ENCODE results near the gene MTR. TPM values are rescaled to one million over a fixed set of nuclear protein-coding genes. Genes with fewer than 3 reads are reported as not detected.
A peak's percentile ranks its signal among the peaks of the same experiment; 100 is the strongest.
"Not testable (repeated sequence)": the region's sequence is repeated elsewhere in the genome, so short reads cannot be mapped to it uniquely, and the experiment has no call there.

MTR gene
- total and polyA plus RNA-seq, 11 donors = 11.8 to 84.2 (median 47.4) TPM

DNA sequence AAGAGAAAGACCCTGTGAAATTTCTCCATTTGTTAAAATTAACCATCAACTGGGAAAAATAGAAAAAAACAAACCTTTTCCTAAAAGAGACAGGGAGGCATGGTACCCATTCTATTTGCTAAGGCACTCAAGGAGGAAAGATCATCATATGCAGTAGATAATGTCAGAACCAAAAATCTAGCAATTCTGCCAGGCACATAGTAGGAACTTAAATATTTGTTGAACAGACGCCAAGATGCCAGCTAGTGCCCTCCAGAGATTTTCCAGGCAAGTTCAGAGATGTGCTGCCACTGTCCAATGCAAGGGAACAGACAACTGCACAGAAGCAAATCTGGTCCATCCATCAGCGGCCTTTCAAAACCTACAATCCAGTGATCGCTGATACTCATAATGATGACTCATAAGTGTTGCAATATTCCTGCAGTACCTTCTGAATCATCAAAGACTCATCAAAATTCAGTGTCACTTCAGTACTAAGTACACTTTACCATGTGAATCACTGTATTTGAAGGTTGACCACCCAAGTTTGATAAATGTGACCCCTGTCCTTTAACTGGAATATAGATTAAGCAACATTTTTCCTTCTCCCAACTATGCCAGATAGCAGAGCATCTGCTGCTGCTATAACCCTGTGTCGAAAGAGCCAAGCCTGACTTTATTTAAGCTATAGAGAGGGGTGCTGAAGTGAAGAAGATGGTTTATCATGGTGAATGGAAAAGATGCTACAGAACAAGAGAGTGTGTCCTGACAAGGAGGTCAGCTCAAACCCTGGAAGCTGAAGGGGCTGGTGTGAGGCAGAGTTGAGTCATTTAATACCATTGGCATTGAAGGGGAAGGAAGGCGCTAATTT, 110.0 kb downstream of the MTR start:
- Histone ChIP-seq H3K27ac (no peak overlapping the region), H3K4me3 (no peak overlapping the region), H3K9me3 (peaks cover 0 to 20% (median 0%) of the 10 kb centered on the region in 12 donors), H3K36me3 (peaks cover 0 to 13% (median 2%) of the 10 kb centered on the region in 9 donors), H3K4me1 (peaks cover 0 to 16% (median 2%) of the 10 kb centered on the region in 12 donors), H3K27me3 (no peaks in the 10 kb centered on the region)
- ATAC-seq (peak in 1 of 4 donors; percentile 28), DNase-seq (no peak)
- intact Hi-C loops (cut with DNase I) = no loop called here
- 86 to 89% (median 88%) methylated on average over 5 of the region's 5 CpGs for WGBS, 4 donors
- no peak for TF ChIP-seq POLR2A (IDR thresholded peaks at IDR 0.05)
- TF ChIP-seq, protein P1, sequence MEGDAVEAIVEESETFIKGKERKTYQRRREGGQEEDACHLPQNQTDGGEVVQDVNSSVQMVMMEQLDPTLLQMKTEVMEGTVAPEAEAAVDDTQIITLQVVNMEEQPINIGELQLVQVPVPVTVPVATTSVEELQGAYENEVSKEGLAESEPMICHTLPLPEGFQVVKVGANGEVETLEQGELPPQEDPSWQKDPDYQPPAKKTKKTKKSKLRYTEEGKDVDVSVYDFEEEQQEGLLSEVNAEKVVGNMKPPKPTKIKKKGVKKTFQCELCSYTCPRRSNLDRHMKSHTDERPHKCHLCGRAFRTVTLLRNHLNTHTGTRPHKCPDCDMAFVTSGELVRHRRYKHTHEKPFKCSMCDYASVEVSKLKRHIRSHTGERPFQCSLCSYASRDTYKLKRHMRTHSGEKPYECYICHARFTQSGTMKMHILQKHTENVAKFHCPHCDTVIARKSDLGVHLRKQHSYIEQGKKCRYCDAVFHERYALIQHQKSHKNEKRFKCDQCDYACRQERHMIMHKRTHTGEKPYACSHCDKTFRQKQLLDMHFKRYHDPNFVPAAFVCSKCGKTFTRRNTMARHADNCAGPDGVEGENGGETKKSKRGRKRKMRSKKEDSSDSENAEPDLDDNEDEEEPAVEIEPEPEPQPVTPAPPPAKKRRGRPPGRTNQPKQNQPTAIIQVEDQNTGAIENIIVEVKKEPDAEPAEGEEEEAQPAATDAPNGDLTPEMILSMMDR (IDR thresholded peaks at IDR 0.05) = no peak

DNA sequence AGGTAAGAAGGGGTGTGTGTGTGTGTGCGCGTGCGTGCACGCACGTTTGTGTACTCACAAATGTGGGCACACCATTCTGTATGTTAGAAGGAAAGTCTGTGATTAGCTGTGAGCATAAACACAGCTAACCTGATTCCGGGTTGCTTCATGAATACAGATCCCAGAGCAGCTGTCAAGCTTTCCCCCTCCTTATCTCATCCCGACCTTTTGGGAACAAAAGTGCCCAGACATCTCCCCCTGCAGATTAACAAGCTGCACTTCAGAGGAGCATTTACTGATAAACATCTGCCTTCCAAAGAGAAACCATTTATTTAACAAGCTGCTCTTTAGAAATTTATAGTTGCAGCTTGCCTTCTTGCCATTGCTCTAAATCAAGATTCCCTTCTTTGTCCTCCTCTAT, 112.1 kb downstream of the MTR start:
- Histone ChIP-seq H3K36me3 (peaks cover 0 to 2% (median 0%) of the 10 kb centered on the region in 9 donors), H3K27ac (no peak overlapping the region), H3K27me3 (no peaks in the 10 kb centered on the region), H3K4me1 (peaks cover 0 to 16% (median 2%) of the 10 kb centered on the region in 12 donors), H3K4me3 (no peak overlapping the region), H3K9me3 (peaks cover 0 to 13% (median 0%) of the 10 kb centered on the region in 12 donors)
- no peak for TF ChIP-seq POLR2A (IDR thresholded peaks at IDR 0.05)
- TF ChIP-seq, protein P1 (IDR thresholded peaks at IDR 0.05) = no peak
- DNase-seq (no peak), ATAC-seq (peak in 2 of 4 donors; percentile 17 to 62)
- WGBS, 4 donors = 29 to 51% (median 40%) methylated on average over 7 of the region's 7 CpGs
- intact Hi-C loops (cut with DNase I) = no loop called here

DNA sequence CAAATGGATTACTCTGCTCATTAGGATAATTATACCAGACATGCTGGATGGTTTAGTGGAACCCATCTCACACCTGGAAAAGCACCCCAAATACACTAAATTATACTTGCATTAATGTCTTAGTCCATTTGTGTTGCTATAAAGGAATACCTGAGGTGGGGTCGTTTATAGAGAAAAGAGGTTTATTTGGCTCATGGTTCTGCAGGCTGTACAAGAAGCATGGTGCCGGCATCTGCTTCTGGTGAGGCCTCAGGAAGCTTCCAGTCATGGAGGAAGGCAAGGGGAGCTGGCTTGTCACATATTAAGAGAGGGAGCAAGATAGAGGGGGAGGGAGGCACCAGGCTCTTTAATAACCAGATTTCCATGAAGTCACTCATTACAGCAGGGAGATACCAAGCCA, 113.6 kb downstream of the MTR start:
- intact Hi-C loops (cut with DNase I) = no loop called here
- no peak for ATAC-seq
- Histone ChIP-seq H3K4me1 (peaks cover 0 to 16% (median 2%) of the 10 kb centered on the region in 12 donors), H3K9me3 (peaks cover 0 to 13% (median 0%) of the 10 kb centered on the region in 12 donors), H3K27ac (no peak overlapping the region), H3K36me3 (no peaks in the 10 kb centered on the region), H3K4me3 (no peak overlapping the region), H3K27me3 (no peaks in the 10 kb centered on the region)
- no peak for DNase-seq
- 91 to 98% (median 94%) methylated on average over 2 of the region's 2 CpGs for WGBS, 4 donors
- TF ChIP-seq POLR2A (IDR thresholded peaks at IDR 0.05) = no peak
- TF ChIP-seq, protein P1 (IDR thresholded peaks at IDR 0.05) = no peak

DNA sequence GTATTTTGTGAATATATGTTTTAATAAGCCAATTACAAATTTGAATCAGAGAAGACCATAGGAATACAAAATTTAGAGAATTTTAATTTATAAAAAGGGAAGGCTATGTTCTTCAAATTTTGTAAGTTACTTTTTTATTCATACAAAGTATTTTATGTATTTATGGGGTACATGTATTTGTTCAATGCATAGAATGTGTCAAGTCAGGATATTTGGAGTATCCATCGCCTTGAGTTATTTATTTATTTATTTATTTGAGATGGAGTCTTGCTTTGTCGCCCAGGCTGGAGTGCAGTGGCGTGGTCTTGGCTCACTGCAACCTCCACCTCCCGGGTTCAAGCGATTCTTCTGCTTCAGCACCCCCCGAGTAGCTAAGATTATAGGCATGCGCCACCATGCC, 116.0 kb downstream of the MTR start:
- peaks cover 0 to 13% (median 0%) of the 10 kb centered on the region in 12 donors for H3K9me3 ChIP-seq
- DNase-seq; H3K4me3 ChIP-seq; intact Hi-C loops (cut with DNase I); H3K27me3 ChIP-seq; ATAC-seq; H3K27ac ChIP-seq; H3K36me3 ChIP-seq: not testable (repeated sequence)
- H3K4me1 ChIP-seq = peaks cover 0 to 22% (median 2%) of the 10 kb centered on the region in 12 donors
- WGBS, 4 donors = 87 to 96% (median 94%) methylated on average over 7 of the region's 7 CpGs

All from heart left ventricle (tissue), 16 donors.